Measurements from ENCODE around the gene HRH1. TPM values are rescaled to one million over a fixed set of nuclear protein-coding genes. Genes with fewer than 3 reads are reported as not detected.
"Not testable (repeated sequence)": the region's sequence is repeated elsewhere in the genome, so short reads cannot be mapped to it uniquely, and the experiment has no call there.

Gene HRH1
- total RNA-seq, 1 donor from 2014 or later = 0.31 TPM

GRCh38 chr3:11162401-11163345, 8.4 kb downstream of the HRH1 start:
- H3K27me3 Mint-ChIP-seq (ENCODE audit: low read depth) = peaks cover 61% of the 10 kb centered on the region
- no peaks in the 10 kb centered on the region for H3K9me3 Mint-ChIP-seq
- no peak overlapping the region for H3K4me3 Mint-ChIP-seq
- TF ChIP-seq CTCF (IDR thresholded peaks at IDR 0.05; ENCODE audit: unreplicated experiment) = no peak
- no peak for DNase-seq (ENCODE audit: low spot score in 2 of 2, unreplicated experiment in 2 of 2)
- no peaks in the 10 kb centered on the region for H3K4me1 Mint-ChIP-seq
- no peaks in the 10 kb centered on the region for H3K36me3 Mint-ChIP-seq
- H3K27ac Mint-ChIP-seq = no peak overlapping the region

- H3K27me3 Mint-ChIP-seq (ENCODE audit: low read depth) = peaks cover 44% of the 10 kb centered on the region
- no peak for TF ChIP-seq CTCF (IDR thresholded peaks at IDR 0.05; ENCODE audit: unreplicated experiment)
- DNase-seq (ENCODE audit: low spot score in 2 of 2, unreplicated experiment in 2 of 2) = no peak
- H3K36me3 Mint-ChIP-seq = no peaks in the 10 kb centered on the region
- H3K4me1 Mint-ChIP-seq = no peaks in the 10 kb centered on the region
- H3K27ac Mint-ChIP-seq = no peak overlapping the region
- no peak overlapping the region for H3K4me3 Mint-ChIP-seq
- H3K9me3 Mint-ChIP-seq = no peaks in the 10 kb centered on the region
Observed at GRCh38 chr3:11164607-11165006, 10.3 kb downstream of the HRH1 start.

GRCh38 chr3:11165476-11165875, 11.2 kb downstream of the HRH1 start:
- H3K4me1 Mint-ChIP-seq = no peaks in the 10 kb centered on the region
- H3K9me3 Mint-ChIP-seq = no peaks in the 10 kb centered on the region
- H3K27me3 Mint-ChIP-seq (ENCODE audit: low read depth) = peaks cover 42% of the 10 kb centered on the region
- H3K27ac Mint-ChIP-seq = no peak overlapping the region
- no peak for DNase-seq (ENCODE audit: low spot score in 2 of 2, unreplicated experiment in 2 of 2)
- no peak overlapping the region for H3K4me3 Mint-ChIP-seq
- no peak for TF ChIP-seq CTCF (IDR thresholded peaks at IDR 0.05; ENCODE audit: unreplicated experiment)
- H3K36me3 Mint-ChIP-seq = no peaks in the 10 kb centered on the region

GRCh38 chr3:11166807-11167400, 12.6 kb downstream of the HRH1 start:
- H3K27me3 Mint-ChIP-seq (ENCODE audit: low read depth) = peaks cover 35% of the 10 kb centered on the region
- DNase-seq (ENCODE audit: low spot score in 2 of 2, unreplicated experiment in 2 of 2); H3K4me1 Mint-ChIP-seq; H3K27ac Mint-ChIP-seq; H3K4me3 Mint-ChIP-seq; H3K36me3 Mint-ChIP-seq; H3K9me3 Mint-ChIP-seq: not testable (repeated sequence)

- H3K36me3 Mint-ChIP-seq = no peaks in the 10 kb centered on the region
- no peak overlapping the region for H3K27ac Mint-ChIP-seq
- H3K4me1 Mint-ChIP-seq = no peaks in the 10 kb centered on the region
- H3K27me3 Mint-ChIP-seq (ENCODE audit: low read depth) = peaks cover 37% of the 10 kb centered on the region
- TF ChIP-seq CTCF (IDR thresholded peaks at IDR 0.05; ENCODE audit: unreplicated experiment) = no peak
- no peak for DNase-seq (ENCODE audit: low spot score in 2 of 2, unreplicated experiment in 2 of 2)
- no peaks in the 10 kb centered on the region for H3K9me3 Mint-ChIP-seq
- no peak overlapping the region for H3K4me3 Mint-ChIP-seq
Observed at GRCh38 chr3:11167590-11167989, 13.3 kb downstream of the HRH1 start.

- no peak for DNase-seq (ENCODE audit: low spot score in 2 of 2, unreplicated experiment in 2 of 2)
- H3K4me3 Mint-ChIP-seq = no peak overlapping the region
- peaks cover 31% of the 10 kb centered on the region for H3K27me3 Mint-ChIP-seq (ENCODE audit: low read depth)
- no peak overlapping the region for H3K27ac Mint-ChIP-seq
- H3K36me3 Mint-ChIP-seq = no peaks in the 10 kb centered on the region
- no peak for TF ChIP-seq CTCF (IDR thresholded peaks at IDR 0.05; ENCODE audit: unreplicated experiment)
- H3K9me3 Mint-ChIP-seq = no peaks in the 10 kb centered on the region
- no peaks in the 10 kb centered on the region for H3K4me1 Mint-ChIP-seq
Observed at GRCh38 chr3:11168406-11168805, 14.1 kb downstream of the HRH1 start.

Measured in mesothelial cell of epicardium (in vitro differentiated cells).